NCI-H748 (cell line): Measurements from ENCODE around the gene TMPRSS11D.
A peak's percentile ranks its signal among the peaks of the same experiment; 100 is the strongest.

Experiments
- DNase-seq: peaks from one replicate; lab custom pipeline; 2025; ENCODE audit not compliant: unreplicated experiment; lab: John Stamatoyannopoulos, UW

Gene TMPRSS11D

DNA sequence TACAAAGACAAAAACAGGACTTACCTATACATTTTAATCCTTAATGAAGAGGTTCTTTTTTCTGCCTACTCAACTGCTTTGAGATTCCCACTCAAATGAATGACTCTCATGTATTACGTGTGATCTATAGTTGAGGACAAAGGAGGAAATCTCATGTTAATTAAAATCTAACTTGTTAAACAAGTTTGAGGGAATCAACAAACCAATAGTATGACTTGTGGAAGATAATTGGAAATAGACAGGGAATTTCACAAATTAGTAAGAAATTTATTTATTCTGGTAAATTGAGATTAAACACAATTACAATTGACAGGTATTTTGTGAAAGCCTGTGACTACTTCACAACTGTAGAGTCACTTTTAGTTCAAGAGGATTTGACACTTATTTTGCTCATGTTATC is at the start of gene TMPRSS11D:
Gene TMPRSS11D, minus strand, starts transcription at position 101 of the 400 bp plus-strand sequence. Its CDS starts 69 bp downstream, at position 32.
- DNase-seq: no peak

DNA sequence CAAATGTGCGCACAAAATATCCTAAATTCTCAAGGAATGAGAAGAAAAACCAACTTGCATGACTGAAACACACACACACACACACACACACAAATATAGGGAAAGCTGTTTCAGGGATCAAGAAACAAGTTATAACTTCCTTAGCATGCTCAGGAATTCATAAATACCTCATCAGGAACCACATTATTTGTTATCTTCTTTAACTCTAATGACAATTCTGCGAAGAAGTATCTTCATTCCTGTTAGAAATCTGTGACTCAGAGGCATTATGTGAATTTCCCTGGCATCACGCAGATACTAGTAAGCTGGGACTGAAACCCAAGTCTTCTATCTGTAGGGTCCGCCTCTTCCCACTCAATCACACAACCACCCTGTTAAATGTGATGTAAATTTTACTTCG is 49.2 kb upstream of the TMPRSS11D start:
- DNase-seq: no peak

DNA sequence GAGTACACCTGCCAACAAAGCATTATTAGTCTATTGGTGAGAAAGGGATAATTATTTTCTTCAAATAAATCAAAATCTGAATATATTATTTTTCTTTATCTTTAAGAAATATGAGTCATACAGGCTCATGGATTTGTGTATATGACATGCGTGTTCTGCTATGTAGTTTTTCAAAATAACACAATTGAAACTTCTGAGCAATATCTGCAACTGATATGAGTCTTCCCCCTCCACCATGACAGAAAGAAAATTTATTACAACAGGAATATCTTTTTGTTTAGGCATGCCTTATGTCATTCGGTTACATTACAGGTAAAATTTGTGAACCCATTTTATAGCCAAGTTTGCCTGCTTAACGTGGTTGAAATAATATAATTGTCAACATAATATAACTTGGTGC is 47.5 kb upstream of the TMPRSS11D start:
- no peak for DNase-seq

GRCh38 chr4:67929426-67929825 is 45.6 kb upstream of the TMPRSS11D start:
- DNase-seq: no peak

DNA sequence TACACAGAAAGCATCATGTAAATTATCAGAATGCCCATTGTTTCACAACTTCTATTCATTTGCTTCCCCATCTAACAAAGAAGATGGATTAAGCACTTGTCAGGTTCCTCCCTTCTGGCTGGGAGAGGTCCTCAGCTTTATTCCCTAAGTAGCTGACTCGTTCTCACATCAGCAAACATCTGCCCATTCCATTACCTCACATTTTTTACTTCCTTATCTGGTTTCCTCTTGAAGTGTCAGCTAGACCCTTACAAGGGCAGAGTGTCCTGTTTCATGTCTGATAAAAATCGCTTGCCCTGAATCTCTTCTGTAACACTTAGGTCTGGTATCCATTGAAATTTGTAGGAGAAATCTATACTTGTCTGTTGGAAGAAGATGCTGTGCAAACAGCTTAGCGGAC is 44.7 kb upstream of the TMPRSS11D start:
- no peak for DNase-seq

DNA sequence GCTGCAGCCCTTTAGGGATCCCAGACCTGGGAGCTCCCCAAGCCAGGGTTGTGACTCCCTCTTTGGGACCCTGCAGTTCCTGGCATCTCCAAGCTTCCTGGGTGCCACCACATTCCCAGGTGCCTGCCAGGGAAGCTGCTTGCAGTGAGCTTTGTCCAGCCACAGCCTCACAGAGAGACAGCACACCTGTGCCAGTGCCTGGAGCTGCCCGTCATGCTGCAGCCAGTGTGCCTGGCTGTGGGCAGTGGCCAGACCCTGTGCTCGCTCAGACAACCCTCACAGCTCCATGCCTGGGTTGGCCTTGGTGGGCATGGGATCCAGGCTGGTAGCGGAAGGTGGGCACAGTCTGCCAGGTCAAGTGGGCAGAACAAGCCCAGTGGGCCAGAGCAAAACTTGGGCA is 43.4 kb upstream of the TMPRSS11D start:
- no peak for DNase-seq

GRCh38 chr4:67926485-67926884 is 42.7 kb upstream of the TMPRSS11D start:
- no peak for DNase-seq

GRCh38 chr4:67922697-67923096 is 38.9 kb upstream of the TMPRSS11D start:
- DNase-seq: no peak

DNA sequence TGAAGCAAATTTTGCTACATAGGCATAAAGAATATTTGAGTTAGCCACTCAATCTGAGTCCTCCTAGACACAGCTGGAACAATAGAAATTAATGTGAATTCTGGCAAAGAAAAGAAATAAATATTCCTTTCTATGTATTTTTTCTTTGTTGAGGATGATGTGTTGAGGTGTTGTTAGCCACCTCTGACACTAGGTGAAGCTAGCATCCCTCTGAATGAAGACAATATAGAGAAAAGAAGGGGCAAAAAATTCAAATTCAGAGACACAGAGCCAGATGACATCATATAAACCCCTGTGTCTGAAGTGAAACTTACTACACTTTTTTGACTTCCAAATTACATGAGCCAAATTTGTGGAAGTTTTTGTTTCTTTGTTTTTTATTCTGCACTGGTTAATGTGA is 34.6 kb upstream of the TMPRSS11D start:
- peak; percentile 24 for DNase-seq

- no peak for DNase-seq
Measured at GRCh38 chr4:67915400-67915966, 31.7 kb upstream of the TMPRSS11D start.

DNA sequence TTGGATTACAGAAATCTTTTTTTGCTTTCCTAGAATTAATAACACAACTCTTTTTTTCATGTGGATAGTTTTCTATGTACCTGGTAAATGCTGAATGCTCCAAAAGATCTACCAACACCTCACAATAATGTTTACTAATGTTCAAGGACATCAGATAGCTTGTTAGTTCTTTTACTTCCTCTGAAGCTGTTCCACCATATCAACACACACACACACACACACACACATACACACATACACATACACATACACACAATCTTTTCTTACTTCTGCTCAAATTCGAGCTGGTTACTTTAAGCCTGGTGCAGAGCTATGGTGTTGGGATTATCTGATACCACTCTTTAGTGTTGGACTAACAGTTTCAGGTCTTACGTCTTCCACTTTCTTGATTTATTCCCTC is 28.3 kb upstream of the TMPRSS11D start:
- no peak for DNase-seq

DNA sequence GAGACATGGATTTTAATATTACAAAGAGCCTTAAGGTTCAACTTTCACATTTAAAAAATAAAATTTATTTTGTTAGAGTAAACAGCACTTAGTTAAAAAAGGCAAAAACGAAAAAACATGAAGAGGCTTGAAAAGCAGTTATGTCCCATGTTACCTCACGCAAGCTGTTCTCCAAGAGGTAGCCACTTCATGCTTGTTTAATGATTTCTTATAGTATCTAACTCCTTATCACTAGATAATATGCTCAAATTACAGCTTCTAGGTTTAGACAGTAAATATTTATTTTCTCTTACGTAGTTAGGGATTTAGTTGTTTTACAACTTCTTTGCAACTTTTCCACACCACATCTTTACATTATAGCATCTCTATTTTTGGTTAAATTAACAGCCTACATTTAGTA is 27.8 kb upstream of the TMPRSS11D start:
- DNase-seq: no peak

DNA sequence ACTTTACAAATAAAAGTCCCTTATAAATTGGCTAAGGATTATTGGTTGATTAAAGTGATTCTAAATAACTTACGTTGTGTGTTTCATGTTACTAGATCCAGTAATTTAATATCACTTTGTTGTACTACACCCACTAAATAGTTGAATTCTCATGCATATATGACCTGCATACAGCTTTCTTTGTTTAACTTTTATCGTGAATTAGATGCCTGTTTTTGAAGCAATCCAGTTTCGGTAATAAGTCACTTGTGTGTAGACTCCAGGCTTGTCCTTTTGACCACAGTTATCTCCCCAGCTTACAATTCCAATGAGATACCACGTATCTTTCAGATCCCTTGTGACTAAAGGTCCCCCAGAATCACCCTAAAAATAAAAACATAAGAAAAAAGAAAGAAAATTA is 27.3 kb upstream of the TMPRSS11D start:
- DNase-seq: no peak

GRCh38 chr4:67910585-67910905 is 26.7 kb upstream of the TMPRSS11D start:
- no peak for DNase-seq

GRCh38 chr4:67909905-67910584 is 26.2 kb upstream of the TMPRSS11D start:
- no peak for DNase-seq

GRCh38 chr4:67907650-67908049 is 23.8 kb upstream of the TMPRSS11D start:
- no peak for DNase-seq

DNA sequence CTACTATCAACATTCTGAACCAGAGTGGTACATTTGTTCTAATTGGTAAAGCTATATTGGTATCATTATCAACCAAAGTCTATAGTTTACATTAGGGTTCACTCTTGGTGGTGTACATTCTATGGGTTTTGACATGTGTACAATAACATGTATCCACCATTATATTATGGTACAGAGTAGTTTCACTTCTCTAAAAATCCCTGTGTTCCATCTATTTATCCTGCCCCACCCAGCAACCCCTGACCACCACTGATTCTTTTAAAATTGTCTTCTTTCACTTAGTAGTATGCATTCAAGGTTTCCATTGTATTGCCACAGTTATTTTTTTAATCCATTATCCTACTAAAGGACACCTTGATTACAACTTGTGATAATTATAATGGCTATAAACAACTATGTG is 15.3 kb upstream of the TMPRSS11D start:
- DNase-seq: no peak

DNA sequence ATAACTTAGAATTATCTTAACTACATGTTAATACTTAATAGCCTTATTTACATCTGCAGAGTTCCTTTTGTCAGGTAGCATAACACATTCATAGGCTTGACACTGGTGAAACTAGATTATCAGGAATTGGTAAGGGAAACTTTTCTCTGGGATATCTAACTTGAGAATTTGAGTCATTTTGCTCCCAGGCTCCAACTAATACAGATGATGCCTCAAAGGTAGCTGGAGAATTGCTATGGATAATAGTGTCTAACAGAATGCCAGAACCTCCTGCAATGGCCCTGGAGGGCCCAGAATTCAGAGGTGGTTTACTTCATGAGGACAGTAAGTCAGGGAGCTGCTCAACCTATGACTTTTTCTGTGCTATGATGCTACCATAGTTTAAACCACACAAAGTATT is 13.9 kb upstream of the TMPRSS11D start:
- no peak for DNase-seq

DNA sequence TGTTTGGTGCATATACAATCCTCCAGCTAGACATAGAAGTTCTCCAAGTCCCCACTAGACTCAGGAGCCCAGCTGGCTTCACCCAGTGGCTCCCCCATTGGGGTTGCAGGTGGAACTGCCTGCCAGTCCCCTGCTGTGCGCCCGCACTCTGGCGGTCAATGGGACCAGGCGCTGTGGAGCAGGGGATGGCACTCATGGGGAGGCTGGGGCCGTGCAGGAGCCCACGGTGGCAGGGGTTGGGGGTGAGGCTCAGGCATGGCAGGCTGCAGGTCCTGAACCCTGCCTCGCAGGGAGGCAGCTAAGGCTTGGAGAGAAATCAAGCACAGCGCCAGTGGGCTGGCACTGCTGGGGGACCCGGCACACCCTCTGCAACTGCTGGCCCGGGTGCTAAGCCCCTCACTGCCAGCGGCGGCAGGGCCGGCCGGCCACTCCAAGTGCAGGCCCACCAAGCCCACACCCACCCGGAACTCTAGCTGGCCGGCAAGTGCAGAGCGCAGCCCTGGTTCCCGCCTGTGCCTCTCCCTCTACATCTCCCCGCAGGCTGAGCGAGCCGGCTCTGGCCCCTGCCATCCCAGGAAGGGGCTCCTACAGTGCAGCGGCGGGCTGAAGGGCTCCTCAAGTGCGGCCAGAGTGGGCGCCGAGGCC is 12.7 kb upstream of the TMPRSS11D start:
- no peak for DNase-seq

DNA sequence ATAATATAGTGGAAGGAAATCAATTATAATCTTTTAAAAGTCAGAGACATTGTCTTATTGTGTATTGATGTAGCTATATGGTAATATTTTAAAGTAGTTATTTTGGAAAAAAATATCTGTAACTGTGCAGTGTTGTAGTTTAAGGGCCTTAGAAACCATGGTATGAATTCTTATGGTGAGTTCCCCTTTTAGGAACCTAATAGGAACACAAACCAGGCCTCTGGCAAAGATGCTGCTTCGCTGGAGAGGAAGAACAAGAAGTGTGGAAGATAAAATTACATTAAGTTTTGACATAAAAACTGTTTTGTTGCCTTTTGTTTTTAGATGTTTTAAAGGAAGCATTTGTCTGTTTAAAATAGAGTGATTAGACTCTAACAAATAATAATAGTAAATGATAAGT is 10.9 kb upstream of the TMPRSS11D start:
- DNase-seq: no peak

DNA sequence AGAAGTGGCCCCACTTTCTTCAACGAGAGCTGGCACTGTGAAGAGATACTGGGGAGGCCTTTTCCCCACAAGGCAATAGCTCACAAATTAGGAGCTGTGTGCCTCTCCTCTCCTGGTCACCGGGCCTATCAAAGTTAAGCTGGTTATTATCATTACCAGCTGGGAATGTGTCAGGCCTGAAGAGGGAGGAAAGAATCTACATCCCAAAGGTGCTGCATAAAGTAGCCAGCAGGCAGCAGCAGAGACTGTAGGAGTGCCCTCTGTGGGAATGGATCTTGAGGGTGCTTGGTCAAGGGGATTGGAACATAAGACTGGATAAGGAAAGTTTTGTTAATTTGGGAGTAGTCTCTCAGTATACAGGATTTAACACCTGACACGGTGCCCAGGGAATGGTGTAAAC is 9.1 kb upstream of the TMPRSS11D start:
- no peak for DNase-seq

DNA sequence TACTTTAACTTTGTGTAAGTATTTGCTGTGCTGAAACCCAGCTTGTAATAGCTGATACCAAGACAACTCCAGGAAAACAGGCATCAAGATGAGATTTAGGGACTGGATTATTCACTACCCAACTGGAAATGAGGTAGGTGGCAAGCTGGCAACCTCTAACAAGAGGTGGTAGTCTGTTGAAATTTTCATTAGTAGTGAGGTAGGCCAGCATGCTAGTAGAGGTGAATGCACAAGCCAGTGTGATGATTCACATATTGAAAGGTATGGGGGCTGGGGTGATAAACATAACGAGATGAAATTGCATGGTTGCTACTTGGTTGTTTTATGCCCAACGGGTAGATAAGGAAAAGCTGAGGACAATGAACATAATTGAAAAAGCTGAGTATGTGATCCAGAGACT is 8.5 kb upstream of the TMPRSS11D start:
- DNase-seq: no peak

GRCh38 chr4:67891645-67892044 is 7.8 kb upstream of the TMPRSS11D start:
- no peak for DNase-seq
